Mesenteric fat pad (tissue), 1 donor: Measurements from ENCODE around the gene CDK13. TPM values are rescaled to one million over a fixed set of nuclear protein-coding genes. Genes with fewer than 3 reads are reported as not detected.
"Not testable (repeated sequence)": the region's sequence is repeated elsewhere in the genome, so short reads cannot be mapped to it uniquely, and the experiment has no call there.

Experiments
- DNase-seq: peaks from one replicate; pipeline ENCODE4 v3.0.0-alpha.2; 2020; ENCODE audit warnings: low spot score
- long read RNA-seq: library from polyadenylated mRNA; unstranded; transcript quantifications from one replicate; pipeline ENCODE4 v2.0.0, GENCODE V29; 2020
- total RNA-seq: library from RNA; stranded (reverse); fragmentation: NEBNext Ultra II Directional; extraction: Animal tissue kit (Norgen Biotek cat#: 25700); gene quantifications from one replicate; pipeline ENCODE4 v1.2.1, GENCODE V29; 2021
- donor health status: DM: yes; HTN: yes; CAD: no.

The CDK13 gene
- total RNA-seq, result 44.4 TPM
- long read RNA-seq, full-length matches to known transcripts, result 5 of 23 reads
- long read RNA-seq, partial matches to known transcripts, result 14 of 23 reads
- long read RNA-seq, other reads (novel, unspliced or antisense), result 4 of 23 reads

DNA sequence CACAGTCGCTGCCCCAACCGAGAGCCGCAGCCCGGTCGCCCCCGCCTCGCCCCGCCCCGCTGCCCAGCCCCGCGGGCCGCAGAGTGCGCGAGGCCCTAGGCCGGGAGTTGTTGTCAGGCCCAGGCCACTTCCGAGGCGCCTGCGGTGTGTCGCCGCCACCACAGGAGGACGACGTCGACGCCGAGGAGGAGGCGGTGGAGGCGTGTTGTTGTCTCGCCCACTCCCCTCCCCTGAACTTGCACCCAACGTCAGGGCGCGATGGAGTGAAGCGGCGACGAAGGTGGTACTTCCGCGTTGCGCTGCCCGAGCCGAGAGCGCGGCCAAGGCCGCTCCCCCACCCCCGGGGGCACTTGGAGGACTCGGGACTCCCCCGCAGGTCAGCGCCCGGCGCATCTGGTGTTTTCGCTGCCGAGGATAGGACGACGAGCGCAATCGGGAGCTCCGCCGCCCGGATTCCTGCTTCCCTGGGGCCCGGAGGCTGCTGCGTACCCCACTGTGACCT lies at the start of gene CDK13:
Gene CDK13 (plus strand): TSS at position 286 of the 502 bp plus-strand sequence. CDS start 386 bp downstream, outside the sequence.
- DNase-seq, result peak; percentile 93

DNA sequence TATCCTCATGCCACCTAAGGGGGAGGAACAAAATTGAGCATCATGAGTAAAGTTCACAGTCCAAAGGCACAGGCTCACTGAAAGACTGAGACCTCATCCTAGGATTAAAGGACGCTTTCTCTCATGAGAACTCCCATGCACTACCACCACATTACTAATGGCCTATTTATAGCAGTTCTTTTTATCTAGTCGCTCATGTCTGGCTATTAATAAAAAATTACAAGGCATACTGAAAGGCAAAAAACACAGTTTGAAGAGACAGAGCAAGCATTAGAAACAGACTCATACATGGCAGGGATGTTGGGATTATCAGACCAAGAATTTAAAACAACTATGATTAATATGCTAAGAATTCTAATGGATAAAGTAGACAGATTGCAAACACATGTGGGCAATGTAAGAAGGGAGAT lies 46.0 kb upstream of the CDK13 start:
- DNase-seq, result no peak

DNA sequence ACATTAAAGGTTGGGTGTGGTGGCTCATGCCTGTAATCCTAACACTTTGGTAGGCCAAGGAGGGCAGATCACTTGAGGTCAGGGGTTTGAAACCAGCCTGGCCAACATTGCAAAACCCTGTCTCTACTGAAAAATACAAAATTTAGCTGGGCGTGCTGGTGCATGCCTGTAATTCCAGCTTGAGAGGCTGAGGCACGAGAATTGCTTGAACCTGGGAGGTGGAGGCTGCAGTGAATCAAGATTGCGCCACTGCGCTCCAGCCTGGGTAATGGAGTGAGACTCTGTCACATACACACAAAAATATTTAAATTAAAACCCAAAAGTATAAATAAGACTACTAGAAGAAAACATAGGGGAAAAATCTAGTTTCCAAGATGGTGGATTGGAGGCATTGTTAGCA lies 41.9 kb upstream of the CDK13 start:
- no peak for DNase-seq

DNA sequence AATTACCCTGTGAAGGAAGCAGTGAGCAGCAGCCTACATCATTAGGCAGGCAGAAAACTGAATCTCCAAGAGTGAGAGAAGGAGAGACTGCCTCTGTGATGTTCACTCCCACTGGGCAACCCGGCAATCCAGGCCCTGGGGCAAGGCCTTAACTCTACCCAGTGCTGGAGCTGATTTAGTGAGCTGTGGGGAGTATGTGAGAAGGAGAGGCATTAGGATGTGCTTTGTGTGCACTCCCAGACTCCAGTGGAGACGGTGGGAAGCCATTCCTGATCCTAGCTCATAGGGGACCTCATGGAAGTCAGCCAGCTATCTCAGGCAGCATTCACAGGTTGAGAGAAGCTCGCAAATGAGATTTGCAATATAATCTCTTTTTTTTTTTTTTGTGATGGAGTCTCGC lies 41.1 kb upstream of the CDK13 start:
- no peak for DNase-seq

DNA sequence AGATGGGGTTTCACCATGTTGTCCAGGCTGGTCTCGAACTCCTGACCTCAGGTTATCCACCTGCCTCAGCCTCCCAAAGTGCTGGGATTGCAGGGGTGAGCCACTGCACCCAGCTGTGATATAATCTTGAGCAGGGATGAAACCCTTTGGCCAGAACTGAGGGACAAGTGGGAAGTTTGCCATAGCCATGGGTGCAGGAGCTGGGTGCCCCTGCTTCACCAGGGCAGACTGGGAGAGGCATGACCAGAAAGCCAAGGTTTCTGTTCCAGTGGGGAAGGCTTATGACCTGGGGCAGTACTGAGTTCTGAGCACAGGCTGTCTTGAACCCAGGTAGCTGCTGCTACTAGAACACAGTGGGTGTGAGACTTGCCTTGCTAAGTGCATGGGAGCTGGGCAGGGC lies 40.5 kb upstream of the CDK13 start:
- no peak for DNase-seq

DNA sequence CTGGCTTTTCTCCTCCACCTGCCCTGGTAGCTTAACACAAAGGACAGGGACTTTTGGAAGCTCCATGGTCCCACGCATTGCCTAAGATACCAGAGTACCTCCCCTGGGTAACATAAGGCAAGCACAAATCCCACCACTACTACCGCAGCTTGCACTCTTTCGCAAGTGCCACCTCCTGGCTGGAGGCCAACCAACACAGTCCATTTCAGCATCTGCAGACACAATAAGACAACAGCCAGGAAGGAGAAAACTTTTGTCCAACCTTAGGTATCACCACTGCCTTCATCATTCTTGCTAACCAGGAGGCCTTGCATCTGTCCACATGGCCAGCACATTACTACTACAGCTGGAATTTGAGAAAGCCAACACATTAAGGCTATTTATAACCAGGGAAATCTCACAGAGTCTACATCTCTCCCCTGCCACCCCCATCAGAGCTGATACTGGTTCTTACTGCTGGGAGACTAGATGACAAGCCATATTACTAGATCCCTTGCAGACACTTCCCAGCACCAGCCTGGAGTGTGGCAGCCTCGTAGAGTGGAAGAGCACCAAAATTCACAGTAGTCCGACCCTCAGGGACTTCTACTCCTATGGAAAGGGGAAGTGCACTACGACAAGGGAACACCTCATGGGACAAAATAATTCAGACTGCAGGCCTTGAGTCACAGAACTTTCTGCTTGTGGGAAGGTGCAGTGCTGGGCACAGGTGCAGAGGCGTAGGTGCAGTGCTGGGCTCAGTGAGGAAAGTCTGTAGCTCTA lies 39.8 kb upstream of the CDK13 start:
- DNase-seq, result no peak

DNA sequence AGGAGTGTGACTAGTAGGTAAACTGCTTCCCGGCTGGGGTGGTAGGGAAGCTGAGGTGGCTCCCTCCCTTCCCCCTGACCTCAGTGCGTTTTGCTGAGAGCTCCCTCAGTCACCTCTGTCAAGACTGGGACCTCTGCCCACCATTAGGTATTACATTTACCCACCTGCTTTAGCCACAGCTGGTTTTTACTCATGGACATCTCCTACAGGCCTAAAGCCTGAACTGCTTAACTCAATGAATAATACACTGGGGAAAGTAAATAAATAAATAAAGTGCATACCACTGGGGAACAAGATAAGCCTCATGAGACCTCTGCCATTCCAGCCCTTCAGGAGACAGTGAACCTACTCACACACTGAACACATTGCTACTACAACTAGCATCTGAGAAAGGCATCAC lies 38.9 kb upstream of the CDK13 start:
- no peak for DNase-seq

DNA sequence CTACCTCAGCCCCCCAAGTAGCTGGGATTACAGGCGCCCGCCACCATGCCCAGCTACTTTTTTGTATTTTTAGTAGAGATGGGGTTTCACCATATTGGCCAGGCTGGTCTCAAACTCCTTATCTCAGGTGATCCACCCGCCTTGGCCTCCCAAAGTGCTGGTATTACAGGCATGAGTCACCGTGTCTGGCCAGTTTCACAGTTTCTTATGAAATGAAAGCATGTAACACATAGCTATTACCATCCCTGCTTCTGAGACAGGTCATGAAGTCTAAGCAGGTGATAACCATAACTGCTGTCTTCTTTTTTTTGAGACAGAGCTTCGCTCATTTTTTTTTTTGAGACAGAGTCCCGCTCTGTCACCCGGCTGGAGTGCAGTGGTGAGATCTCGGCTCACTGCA lies 34.2 kb upstream of the CDK13 start:
- DNase-seq, result not testable (repeated sequence)

DNA sequence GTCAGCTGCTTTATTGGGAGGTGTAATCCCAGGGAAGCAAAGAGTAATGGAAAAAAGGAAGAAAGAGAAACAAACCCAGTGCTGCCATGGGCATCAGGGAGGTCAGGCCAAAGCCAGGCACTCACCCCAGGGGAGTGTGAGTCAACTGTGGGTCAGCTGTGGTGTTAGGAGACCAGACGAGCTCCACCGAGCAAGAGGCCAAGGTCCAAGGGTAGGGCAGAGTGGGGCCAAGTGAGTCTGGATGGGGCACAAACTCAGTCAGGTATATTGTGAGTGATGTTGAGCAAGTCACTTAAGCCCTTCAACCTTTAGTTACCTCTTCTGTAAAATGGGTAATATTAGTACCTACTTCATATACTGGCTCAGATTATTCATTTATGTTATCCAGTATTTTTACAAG lies 30.4 kb upstream of the CDK13 start:
- no peak for DNase-seq

DNA sequence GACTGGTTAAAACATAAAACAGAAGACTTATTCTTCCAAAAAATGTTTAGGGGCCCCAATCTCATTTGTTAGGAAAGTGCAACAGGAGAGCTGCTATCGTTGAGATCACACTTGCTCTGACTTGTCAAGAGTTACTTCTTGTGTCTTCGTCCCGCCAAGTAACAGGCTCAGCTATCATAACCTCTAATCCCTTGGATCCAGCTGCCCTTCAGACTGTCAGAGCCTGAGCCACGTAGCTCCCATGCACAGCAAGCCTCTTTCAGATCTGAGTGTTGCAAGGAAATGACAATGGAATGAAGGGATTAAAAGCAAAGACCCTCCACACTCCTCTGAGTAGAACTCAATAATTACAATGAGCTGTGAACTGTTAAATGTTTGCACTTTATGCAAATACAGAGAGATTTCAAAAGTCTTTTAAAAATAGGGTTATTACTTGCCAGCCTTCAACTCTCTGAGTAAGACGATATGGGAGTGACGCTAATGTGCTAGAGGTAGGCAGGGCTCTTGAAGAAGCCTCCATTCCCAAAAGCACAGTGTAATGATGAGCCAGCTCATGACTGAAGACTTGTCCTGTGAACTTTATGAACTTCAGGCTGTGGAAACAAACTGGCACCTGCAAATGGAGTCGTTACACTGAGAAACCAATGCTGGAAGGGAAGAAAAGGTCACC lies 28.4 kb upstream of the CDK13 start:
- no peak for DNase-seq

DNA sequence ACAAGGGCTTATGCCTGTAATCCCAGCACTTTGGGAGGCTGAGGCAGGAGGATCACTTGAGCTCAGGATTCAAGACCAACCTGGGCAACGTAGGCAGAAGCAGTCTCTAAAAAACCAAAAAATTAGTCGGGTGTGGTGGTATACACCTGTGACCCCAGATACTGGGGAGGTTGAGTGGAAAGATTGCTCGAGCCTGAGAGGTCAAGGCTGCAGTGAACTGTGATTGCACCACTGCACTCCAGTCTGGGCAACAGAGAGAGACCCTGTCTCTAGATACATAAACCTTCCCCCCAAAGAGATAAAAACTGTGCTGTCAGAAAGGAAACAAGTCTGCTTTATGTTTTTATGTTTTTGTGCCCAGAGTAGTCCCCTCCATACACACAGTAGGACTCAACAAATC lies 27.5 kb upstream of the CDK13 start:
- DNase-seq, result no peak

DNA sequence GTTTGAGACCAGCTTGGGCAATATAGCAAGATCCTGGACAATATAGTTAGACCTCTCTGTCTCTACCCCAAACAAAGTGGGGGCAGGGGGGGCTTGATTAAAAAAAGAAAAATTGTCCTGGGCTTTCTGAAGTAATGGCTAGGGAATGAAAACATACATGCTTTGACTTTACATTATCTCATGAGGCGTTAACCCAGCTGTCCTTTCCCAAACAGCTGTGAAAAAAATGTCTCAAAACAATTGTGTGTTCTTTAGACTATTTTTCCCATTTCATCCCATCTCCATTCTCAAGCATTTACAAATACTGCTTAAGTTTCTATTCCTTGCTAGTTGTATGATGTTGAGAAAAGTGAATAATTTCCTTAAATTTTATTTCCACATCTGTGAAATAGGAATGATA lies 27.0 kb upstream of the CDK13 start:
- DNase-seq, result no peak

DNA sequence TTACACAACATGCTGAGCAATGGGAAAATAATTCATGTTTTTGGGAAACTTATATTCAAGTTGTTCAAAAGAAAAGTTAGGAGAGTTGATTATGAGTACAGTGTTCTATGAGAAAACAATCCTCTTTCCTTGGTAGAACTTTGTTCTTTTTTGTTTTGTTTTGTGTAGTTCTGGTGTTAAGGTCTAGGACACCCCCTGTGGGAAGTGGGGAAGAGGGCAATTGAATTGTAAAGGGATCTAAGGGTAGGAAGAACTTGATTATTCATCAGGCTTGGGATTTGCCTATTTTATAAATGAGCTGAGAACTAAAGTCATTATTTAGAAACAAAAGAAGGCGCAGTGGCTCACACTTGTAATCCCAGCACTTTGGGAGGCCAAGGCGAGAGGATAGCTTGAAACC lies 25.9 kb upstream of the CDK13 start:
- DNase-seq, result no peak

DNA sequence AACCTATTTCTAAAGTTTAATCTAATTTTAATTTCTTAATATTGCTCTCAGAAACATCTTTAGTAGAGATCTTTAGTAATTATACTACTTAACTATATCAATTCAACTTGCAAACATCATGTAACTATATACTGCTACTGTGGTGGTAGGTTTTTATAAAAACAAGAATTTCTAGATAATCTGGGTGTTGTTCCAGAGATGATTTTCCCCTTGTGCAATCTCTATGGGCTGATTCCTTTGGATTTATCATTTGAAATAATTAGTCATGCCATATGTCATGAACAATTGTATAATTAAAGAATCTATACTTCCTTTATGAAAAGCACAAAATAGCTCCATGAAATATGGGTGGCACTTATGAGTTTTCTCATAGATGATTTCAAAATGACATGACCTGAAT lies 23.9 kb upstream of the CDK13 start:
- no peak for DNase-seq

DNA sequence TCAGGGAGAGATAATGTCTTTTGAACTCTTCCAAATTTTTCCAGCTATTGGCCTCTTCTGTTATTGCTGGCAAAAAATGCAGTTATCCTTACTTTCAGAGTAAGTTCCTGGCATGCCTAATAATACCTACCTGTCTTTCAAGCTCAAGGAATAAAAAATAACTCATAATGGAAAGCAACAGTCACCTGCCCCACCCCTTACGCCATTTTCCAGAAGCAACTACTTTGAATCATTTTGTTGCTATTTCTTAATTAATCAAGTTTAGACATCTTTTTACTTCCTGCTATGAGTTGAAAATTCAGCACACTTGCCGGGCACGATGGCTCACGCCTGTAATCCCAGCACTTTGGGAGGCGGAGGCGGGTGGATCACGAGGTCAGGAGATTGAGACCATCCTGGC lies 23.0 kb upstream of the CDK13 start:
- DNase-seq, result no peak

DNA sequence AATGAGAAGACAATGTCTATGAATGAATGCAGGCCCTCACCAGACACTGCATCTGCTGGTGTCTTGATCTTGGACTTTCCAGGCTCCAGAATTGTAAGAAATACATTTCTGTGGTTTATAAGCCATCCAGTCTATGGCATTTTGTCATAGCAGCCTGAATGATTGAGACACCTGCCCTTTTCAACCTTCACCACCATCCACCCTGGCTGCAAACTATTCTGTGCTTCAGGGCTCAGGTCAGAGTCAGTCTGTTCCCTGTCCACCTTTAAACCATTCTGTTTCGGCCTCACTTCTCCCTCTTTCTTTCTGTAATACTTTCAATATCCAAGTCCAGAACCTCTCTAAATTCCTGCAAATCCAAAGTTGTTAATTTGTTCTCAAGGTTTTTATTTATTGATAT lies 15.9 kb upstream of the CDK13 start:
- no peak for DNase-seq

DNA sequence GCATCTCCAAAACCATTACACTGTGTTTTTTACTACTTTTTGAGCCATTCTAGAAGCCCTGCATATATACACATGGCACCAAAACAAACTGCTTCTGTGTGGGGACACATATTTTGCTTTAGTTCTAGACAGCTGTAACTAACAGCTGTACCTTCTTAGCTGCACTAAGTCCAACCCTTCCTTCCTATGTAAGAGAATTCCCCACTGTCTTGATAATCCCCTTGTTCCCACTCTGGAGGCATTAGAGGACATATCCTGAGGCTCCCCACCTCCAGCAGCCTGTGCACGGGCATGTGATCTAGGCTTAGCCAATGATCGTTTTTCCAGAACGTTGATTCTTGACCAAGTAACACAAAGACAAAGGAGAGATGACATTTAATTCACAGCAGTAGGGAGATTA lies 13.3 kb upstream of the CDK13 start:
- no peak for DNase-seq

DNA sequence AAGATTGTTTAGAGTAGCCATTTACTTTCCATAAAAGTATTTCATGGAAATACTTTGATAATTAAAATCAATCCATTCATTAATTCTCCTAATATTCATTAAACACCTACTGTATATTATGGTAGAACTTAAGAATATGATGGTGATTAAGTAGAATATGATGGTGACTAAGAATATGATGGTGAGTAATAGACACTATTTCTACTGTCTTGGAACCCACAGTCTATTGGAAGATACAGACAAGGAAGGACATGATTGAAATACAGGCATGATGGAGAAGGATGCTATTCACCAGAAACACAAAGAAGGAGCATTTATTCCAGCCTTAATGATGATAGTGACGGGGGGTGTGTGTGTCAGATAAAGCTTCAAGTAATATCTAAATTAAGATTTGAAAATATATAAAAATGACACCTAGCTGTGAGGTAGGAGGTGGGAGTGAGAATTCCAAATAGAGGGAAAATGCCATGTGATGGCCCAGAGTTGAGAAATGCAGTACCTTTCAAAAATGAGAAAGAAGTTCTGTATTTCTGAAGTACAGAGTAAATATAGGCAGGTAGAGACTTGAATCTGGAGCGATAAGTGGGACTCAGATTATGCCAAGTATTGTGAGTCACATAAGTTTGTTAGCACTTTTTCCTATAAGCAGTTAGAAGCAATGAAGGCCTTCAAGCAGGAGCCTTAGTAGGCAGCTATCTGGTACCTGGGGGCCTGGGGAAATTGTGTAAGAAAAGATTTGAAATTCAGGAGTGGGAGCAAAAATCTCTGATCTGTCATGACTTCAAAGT lies 12.5 kb upstream of the CDK13 start:
- DNase-seq, result no peak

DNA sequence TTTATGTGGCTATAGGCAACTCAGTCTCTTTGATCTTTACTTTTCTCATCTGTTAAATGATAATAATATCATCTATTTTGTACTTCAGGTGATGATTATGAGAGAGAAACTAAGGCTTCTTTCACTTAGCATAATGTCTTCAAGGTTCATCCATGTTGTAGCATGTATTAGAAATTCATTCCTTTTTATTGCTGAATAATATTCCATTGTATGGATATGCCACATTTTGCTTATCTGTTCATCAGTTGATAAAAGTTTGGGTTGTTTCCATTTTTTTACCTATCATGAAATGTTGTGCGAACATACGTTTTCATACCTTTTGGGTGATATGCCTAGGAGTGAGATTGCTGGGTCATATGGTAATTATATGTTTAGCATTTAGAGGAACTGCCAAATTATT lies 7.2 kb upstream of the CDK13 start:
- DNase-seq, result no peak

DNA sequence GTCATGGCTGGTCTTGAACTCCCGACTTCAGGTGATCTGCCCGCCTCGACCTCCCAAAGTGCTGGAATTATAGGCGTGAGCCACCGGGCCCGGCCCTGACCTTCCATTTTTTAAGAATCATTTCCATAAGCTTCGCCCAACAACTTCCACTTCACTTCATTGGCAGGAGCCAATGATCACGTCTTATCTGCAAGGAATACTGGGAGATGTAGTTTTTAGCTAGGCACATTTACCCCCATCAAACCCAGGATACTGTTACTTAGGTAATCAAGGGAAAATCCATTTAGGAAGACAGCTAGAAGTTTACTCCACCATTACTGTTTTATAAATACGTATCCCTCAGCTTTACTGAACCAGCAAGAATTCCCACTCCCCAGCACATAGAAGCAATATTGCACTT lies 3.4 kb upstream of the CDK13 start:
- no peak for DNase-seq

DNA sequence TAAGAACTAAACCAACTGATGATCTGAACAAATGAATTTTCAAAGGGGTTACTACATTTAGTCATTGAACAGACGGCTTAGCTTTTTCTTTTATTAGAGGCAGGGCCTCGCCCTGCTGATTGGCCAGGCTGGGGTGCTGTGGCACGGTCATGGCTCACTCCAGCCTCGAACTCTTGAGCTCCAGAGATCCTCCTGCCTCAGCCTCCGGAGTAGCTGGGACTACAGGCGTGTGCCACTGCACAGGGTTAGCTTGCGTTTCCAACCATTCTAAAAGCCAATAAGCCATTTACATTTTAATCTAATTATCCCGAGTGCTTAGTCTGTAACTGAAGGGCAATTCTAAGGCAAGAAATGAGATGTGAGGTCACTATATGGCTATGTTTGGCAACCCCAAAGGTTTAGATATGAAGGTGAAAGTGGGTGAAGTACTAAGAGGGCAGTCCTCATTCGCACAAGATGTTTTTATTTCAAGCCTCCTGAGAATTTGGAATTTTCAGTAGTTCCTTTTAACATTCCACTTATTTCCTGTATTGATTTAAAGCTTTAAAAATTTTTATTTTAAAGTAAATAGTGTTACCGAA lies 1.6 kb upstream of the CDK13 start:
- no peak for DNase-seq
